AG08396 (cell line): ENCODE data around the gene SEC22C.

ENCODE experiments used
- DNase-seq: peaks from one replicate; pipeline ENCODE4 v3.0.0; 2012; ENCODE audit warnings: low spot score, mixed read lengths

The SEC22C gene

GRCh38 chr3:42535981-42536784 is 45.6 kb downstream of the SEC22C start:
- peak; percentile 50 for DNase-seq

GRCh38 chr3:42533161-42533897 is 48.4 kb downstream of the SEC22C start:
- no peak for DNase-seq

- DNase-seq, result no peak
These were observed 49.5 kb downstream of the SEC22C start for GRCh38 chr3:42532229-42532628.

- no peak for DNase-seq
These were observed 50.3 kb downstream of the SEC22C start for GRCh38 chr3:42531470-42531869.

- DNase-seq, result no peak
These were observed 51.7 kb downstream of the SEC22C start for GRCh38 chr3:42530073-42530472.

DNA sequence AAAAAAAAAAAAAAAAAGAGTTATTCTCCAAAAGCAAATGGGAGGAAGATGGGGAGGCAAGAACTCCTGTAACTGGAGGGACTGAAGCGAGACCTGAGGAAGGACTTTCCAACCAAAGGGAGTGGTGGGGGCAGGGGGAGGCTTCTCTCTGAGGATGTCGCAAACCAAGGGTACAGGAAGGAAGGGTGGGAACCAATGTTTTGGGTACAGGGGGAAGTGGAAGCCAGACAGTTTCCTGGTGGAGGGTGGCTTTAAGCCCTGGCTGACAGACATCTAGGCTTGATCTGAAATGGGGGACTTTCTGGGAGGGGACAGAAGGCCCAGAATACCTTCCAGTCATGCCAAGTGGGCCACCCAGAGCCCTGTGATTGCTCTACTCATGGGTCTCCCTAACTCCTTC is 52.3 kb downstream of the SEC22C start:
- DNase-seq, result no peak

DNA sequence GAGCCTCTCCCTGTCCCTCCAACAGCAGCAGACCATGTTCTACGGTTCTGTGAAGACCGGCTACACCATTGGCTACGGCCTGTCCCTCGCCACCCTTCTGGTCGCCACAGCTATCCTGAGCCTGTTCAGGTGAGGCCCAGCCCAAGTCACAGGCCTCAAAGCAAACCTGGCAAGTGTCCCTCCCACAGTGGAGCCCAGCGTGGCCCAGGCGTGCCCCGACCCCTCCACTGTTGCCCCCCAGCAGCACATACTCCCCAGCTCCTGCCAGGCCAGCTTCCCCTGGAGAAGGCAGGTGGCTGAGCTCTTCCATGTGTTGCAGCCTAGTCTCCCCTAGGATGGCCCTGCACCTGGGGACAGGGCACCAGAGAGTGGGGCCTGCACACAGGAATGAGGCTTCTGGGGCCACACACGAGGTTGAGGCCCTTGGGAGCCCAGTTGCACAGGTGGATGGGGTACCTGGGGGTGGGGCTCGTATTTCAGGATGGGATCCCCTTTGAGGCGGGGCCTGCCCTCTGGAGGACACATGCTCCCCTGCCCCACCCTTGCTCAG is 54.3 kb downstream of the SEC22C start:
- no peak for DNase-seq

- DNase-seq, result no peak
These were observed 55.0 kb downstream of the SEC22C start for GRCh38 chr3:42526616-42527367.

- no peak for DNase-seq
These were observed 55.9 kb downstream of the SEC22C start for GRCh38 chr3:42525736-42526345.

GRCh38 chr3:42525212-42525611 is 56.6 kb downstream of the SEC22C start:
- DNase-seq, result no peak

GRCh38 chr3:42524751-42525150 is 57.0 kb downstream of the SEC22C start:
- DNase-seq, result no peak

DNA sequence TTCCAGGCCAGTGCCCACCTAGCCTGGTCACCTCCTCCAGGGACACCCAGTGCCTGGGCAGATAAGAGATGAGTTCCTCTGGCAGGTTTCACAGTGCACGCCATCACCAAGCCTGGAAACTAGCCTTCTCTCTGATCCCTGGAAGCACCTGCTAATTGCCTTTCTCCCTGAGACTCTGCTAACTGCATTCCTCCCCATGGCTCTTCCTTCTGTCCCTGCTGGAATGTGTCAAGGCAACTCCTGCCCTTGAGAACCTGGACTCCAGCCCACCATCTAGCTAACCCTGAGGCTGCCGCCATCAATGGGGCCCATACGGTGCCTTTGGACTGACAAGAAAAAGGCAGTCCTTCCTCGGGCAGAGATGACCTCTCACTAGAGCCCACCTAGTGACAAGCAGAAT is 60.9 kb downstream of the SEC22C start:
- no peak for DNase-seq

DNA sequence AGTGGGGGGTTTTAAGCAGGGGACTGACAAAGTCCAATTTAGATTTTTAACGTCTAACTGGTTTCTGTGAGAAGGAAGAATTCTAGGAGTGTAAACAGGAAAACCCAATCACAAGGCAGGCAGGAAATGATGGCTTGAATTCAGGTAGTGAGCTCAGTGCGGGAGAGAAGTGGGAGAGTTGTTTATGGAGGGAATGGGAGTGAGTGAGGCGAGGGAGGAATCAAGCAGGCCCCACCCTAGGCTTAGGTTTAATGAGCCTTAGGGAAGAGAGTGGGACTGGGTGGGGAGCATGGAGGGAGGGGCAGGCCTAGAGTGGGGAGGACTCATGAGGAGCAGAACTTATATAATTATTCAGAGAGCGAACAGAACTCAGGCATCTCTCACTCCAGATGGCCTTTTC is 61.4 kb downstream of the SEC22C start:
- DNase-seq, result no peak

DNA sequence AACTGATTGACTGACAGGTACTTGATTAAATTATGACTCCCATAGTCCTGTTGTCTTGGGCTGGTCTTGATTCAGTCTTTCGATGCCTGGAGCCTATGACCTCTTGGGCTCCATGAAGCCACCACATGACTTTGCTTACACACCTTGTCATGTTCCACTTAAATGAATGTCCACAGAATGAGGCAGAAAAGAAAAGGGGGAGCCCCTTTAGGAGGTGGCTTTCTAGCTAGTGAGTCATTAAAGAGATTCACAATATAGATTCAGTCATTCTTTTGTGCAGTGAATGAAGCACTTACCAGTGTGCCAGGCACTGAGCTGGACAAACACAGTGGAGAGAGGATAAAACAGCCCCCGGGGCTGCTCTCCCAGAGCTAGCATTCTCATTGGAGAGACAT is 62.2 kb downstream of the SEC22C start:
- no peak for DNase-seq

- DNase-seq, result no peak
These were observed 62.8 kb downstream of the SEC22C start for GRCh38 chr3:42518800-42519567.

DNA sequence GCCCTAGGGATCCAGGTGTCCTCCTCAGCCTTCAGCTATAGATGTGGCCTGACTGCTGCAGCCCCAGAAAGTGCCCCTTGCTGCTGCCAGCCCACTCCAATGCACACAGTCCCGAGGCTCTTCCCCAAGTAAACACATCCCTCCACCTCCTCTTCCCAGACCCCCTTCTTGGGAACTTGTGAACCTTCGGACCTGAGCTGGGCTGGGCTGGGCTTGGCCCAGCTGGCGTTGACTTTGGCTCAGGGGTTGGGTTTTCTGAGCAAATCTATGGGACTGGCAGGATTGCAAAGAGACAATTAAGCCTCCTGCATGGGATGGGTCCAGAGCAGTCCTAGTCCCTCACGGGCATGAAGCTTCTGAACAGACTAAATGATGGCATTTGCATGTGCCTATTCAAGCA is 64.7 kb downstream of the SEC22C start:
- DNase-seq, result no peak

DNA sequence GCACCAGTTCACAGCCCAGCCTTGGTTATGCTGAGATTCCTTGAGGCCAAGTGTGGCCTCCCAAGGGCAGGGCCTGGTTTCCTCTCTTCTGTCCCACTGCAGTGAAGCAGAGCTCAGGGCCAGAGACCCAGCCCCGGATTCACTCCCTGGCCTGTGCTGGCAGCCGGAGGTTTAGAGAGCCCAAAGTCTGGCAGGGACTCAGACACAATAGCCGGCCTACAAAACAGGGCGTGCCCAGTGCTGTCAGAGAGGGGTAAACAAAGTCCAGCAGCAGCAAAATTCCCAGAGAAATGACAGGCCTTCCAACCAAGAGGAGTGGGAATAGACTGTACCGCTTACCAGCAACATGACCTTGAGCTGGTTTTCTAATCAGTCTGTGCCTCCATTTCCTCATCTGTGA is 65.3 kb downstream of the SEC22C start:
- no peak for DNase-seq

GRCh38 chr3:42515976-42516375 is 65.8 kb downstream of the SEC22C start:
- no peak for DNase-seq

- no peak for DNase-seq
These were observed 66.3 kb downstream of the SEC22C start for GRCh38 chr3:42515391-42515916.

DNA sequence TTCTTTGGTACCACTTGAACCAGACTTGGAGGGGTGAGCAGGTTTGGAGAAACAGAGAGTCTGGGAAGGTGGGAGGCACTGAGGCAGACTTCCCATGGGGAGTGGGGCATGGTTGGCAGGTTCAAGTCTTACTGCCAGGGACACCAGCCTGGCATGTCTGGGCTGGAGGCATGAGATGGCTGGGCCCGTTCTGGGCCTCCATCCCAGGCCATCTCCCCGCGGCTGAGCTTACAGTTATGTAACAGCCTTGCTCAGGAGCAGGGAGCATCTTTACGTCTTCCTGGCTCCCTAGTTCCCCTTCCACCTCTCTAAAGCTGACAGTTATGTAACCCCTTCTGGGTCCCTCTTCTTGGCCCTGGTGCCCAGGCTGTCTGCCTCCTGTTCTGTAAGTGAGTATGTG is 66.9 kb downstream of the SEC22C start:
- no peak for DNase-seq

DNA sequence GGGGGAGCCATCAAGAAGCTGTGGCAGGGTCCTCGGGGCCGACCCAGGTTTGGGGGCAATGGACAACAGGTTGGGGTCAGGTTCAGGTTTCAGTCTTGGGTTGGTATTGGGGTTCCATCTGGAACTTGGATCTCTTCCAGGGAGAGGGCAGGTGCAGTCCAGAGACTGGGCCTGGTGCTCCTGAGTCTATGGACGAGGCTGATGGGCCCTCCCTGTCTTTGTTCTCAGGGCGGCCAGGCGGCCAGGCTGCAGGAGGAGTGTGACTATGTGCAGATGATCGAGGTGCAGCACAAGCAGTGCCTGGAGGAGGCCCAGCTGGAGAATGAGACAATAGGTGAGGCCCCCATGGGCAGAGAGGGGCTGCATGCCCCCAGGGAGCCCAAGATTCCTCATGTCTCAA is 68.2 kb downstream of the SEC22C start:
- no peak for DNase-seq
